NOMO-1 treated with dmso at 0.1 percent for 144 hours (cell line): ENCODE results near the gene SNN.
A peak's percentile ranks its signal among the peaks of the same experiment; 100 is the strongest.

Experiments
- DNase-seq: peaks from one replicate; lab custom pipeline; 2025; ENCODE audit not compliant: unreplicated experiment; lab: John Stamatoyannopoulos, UW

The SNN gene

GRCh38 chr16:11667824-11668622 is at the start of gene SNN:
TSS of gene SNN (plus strand) at chr16:11668455. CDS start at chr16:11676060, 7,605 bp downstream.
- peak; percentile 86 for DNase-seq

- no peak for DNase-seq
These were observed 48.9 kb upstream of the SNN start for GRCh38 chr16:11619327-11619851.

DNA sequence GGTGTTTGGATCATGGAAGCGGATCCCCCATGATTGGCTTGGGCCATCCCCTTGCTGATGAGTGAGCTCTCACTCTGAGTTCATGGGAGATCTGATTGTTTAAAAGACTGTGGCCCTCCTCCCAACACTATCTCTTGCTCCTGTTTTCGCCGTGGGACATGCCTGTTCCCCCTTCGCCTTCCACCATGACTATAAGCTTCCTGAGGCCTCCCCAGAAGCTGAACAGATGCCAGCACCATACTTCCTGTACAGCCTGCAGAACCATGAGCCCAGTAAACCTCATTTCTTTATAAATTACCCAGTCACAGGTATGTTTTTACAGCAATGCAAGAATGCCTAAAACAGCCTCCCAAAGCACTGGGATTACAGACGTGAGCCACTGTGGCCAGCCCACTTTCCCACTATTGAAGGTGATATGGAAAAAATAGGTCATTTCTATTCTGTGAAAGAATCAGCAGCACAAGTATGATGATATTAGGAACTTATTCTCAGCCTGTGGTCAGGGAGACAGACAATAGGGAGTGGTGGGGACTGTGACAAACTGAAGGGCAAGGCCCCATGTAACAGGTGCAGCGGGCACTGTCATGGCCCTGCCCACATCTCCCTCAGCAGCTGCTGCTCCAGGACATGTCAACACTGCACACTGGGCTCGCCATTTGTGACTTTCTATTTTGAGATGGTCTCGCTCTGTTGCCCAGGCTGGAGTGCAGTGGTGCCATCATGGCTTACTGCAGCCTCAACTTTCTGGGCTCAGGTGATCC is 47.8 kb upstream of the SNN start:
- DNase-seq = no peak

DNA sequence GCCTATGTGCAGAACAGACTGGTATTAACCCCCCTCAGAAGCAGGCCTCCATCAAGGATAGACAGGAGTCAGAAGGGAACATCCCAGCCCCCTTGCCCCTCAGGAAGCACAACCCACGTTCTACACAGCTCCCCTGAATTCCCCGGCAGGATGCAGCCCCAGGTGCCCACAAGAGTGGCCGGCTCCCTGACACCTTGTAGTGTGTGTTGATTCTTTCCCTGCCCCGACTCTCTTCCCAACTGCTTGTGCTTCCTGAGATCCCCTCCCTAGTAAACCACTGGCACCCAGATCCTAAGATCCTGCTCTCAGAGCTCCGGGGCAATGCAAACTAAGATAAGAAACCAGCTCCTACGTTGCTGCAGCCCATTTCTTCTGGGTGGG is 46.7 kb upstream of the SNN start:
- no peak for DNase-seq

GRCh38 chr16:11621920-11622651 is 46.2 kb upstream of the SNN start:
- DNase-seq = no peak

DNA sequence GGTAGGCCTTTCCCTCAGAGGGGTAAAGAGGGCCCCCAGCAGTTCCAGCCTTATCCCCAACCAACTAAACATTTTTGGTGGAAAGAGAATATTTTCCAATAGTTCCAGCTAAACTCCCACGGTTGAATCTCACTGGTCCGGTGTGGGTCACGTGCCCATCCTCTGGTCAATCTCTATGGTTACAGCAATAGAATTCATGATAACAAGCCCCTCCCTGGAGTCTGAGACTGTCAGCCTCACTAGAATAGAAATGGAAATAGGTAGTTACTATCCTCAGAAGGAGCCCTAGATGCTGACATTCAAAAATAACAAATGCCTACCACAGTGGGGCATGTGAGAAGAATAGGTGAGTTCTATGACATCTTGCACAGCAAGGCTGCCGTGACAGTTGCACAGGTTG is 44.0 kb upstream of the SNN start:
- no peak for DNase-seq

DNA sequence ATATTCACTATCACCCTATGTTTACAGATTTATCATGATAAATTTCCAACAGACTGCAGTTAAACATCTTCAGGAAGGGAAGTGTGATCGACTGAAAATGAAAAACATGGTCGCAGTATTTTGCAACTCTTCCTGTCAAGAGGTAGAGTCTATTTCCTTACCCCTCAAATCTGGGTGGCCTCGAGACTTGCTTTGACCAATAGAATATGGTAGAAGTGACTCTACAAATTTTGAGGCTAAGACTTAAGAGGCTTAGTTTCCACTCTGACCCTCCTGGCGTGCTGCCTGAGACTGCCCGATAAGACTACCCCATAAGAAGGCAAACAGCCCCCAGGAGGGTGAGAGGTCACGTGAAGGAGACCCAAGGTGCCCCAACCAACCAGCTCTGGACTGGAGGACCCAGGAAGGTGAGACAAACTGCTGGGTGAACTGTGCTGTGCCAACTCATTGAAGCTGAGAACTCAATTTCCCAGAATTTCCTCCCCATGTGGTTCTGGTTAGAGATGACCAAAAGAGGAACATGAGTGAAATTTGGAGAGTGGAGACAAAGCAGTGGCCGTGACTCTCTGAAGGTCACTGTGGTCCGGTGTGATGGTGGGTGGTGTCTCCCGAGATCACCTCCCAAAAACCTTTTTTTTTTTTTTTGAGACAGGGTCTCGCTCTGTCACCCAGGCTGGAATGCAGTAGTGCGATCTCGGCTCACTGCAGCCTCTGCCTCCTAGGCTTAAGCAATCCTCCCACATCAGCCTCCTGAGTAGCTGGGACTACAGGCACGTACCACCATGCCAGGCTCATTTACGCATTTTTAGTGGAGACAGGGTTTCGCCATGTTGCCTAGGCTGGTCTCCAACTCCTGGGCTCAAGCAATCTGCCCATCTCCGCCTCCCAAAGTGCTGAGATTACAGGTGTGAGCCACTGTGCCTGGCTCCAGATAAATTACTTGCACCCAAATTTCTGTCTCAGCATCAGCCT is 43.3 kb upstream of the SNN start:
- peak; percentile 16 for DNase-seq

- no peak for DNase-seq
These were observed 42.5 kb upstream of the SNN start for GRCh38 chr16:11625769-11626168.

GRCh38 chr16:11626657-11627291 is 41.5 kb upstream of the SNN start:
- DNase-seq = no peak

DNA sequence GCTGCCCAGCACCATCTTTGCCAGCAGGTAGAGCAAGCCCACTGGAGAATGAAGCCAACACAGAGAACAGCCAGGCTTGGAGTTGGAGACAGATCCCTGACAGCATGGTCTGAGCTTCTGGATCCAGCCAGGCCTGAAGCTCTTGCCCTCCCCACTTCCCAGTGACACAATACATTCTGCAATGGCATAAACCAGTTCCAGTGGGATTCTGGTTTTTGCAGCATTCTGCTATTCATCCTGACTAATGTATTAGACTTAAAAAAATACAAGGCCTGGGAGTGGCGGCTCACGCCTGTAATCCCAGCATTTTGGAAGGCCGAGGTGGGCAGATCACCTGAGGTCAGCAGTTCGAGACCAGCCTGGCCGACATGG is 41.0 kb upstream of the SNN start:
- DNase-seq = no peak

DNA sequence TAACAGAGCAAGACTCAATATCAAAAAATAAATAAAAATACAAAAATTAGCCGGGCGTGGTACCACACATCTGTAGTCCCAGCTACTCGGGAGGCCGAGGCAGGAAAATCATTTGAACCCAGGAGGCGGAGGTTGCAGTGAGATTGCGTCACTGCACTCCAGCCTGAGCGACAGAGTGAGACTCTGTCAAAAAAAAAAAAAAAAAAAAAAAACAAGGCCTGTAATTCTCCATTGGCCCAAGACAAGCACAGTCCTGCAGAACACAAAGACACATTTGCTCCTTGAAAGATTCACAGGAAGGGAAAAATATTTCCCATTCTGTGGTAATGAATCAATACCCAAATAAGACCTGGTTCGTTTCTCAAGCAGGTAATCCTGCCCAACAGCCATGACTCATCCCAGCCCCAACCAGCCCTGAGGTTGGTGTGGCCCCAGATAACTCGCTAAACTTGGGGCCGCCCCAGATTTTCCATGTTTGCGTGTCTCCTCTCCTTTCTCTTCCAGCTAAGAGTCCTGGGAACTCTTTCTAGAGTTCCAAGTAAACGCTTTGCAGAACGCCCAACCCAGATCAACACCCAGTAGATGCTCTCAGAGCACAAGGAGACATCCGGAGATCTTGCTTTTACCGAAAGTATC is 40.3 kb upstream of the SNN start:
- no peak for DNase-seq

- peak; percentile 75 for DNase-seq
These were observed 38.9 kb upstream of the SNN start for GRCh38 chr16:11629071-11630030.

- DNase-seq = peak; percentile 34
These were observed 38.0 kb upstream of the SNN start for GRCh38 chr16:11630046-11630767.

DNA sequence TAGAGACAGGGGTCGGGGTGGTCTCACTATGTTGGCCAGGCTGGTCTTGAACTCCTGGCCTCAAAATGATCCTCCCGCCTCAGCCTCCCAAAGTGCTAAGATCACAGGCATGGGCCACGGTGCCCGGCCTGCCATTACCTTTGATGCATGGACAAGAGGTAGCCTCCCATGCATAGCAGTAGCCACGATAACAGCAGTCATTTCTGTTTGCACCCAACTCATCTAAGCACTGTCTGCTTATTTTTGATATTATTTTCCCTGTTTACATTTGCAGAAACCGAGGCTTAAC is 37.5 kb upstream of the SNN start:
- no peak for DNase-seq

- DNase-seq = no peak
These were observed 37.0 kb upstream of the SNN start for GRCh38 chr16:11631214-11631613.

- DNase-seq = no peak
These were observed 35.8 kb upstream of the SNN start for GRCh38 chr16:11632455-11632939.

DNA sequence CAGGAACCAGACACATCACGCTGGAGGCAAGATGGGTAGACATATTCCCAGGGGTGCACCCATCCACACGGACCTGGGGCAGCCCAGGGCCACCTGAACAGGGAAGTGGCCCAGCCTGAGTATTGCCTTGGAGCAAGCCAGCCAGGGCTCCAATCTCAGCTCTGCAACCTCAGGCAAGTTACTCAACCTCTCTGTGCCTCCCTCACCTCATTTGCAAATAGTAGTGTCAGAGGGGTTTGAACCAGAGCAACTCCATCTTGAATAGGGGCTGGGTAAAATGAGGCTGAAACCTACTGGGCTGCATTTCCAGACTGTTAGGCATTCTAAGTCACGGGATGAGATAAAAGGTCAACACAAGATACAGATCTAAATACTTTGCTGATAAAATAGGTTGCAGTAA is 35.1 kb upstream of the SNN start:
- no peak for DNase-seq

DNA sequence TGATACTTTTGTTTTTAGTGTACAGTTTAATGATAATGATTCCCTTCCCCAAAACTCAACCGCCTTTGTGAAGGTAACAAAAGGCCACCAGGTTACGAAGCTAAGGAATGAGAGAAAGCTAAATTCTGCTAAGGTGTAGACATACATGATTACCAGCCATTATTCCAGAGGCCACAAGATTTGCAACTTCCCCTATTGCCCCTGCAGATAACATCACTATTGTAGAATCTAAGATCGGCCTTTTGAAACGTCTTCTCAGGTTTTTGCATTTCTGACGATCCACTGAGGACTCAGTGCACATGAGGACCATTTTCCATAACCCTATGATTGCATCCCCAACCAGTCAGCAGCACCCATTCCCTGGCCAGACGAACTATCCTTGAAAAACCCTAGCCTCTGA is 33.9 kb upstream of the SNN start:
- DNase-seq = peak; percentile 43
